ENCODE data around the gene NBAS. TPM values are rescaled to one million over a fixed set of nuclear protein-coding genes. Genes with fewer than 3 reads are reported as not detected.
"Not testable (repeated sequence)": the region's sequence is repeated elsewhere in the genome, so short reads cannot be mapped to it uniquely, and the experiment has no call there.

Gene NBAS
- total RNA-seq, 4 donors from 2014 or later = 27.3 to 43.6 (median 28.4) TPM

GRCh38 chr2:15544227-15544626 is 16.9 kb downstream of the NBAS start:
- Histone ChIP-seq H3K4me1 (no peaks in the 10 kb centered on the region), H3K27me3 (no peaks in the 10 kb centered on the region), H3K36me3 (peaks cover 0 to 11% of the 10 kb centered on the region in 2 donors), H3K27ac (no peak overlapping the region), H3K4me3 (no peak overlapping the region), H3K9me3 (no peaks in the 10 kb centered on the region)
- DNase-seq (no peak), ATAC-seq (no peak)
- in situ Hi-C loops (cut with MboI; ENCODE audit: low sequenced_read_pairs in 4 of 4) (no loop called here), intact Hi-C loops (cut with DNase I; ENCODE audit: low total_unique reads) (no loop called here)
- TF ChIP-seq CTCF (IDR thresholded peaks at IDR 0.05 in 4 of 5, conservative IDR thresholded peaks at IDR 0.05 in 1 of 5) (no peak), POLR2A (IDR thresholded peaks at IDR 0.05) (no peak)

- in situ Hi-C loops (cut with MboI; ENCODE audit: low sequenced_read_pairs in 4 of 4) (no loop called here), intact Hi-C loops (cut with DNase I; ENCODE audit: low total_unique reads) (no loop called here)
- Histone ChIP-seq H3K9me3 (no peaks in the 10 kb centered on the region), H3K4me1 (no peaks in the 10 kb centered on the region), H3K27me3 (no peaks in the 10 kb centered on the region), H3K4me3 (no peak overlapping the region), H3K36me3 (peaks cover 0 to 8% of the 10 kb centered on the region in 2 donors), H3K27ac (no peak overlapping the region)
- ATAC-seq (no peak), DNase-seq (no peak)
- TF ChIP-seq POLR2A (IDR thresholded peaks at IDR 0.05) (no peak), CTCF (IDR thresholded peaks at IDR 0.05 in 4 of 5, conservative IDR thresholded peaks at IDR 0.05 in 1 of 5) (no peak)
These were observed 17.6 kb downstream of the NBAS start for GRCh38 chr2:15543541-15543940.

GRCh38 chr2:15543053-15543452 is 18.1 kb downstream of the NBAS start:
- intact Hi-C loops (cut with DNase I; ENCODE audit: low total_unique reads) (no loop called here), in situ Hi-C loops (cut with MboI; ENCODE audit: low sequenced_read_pairs in 4 of 4) (no loop called here)
- no peak overlapping the region for H3K4me3 ChIP-seq
- TF ChIP-seq CTCF (IDR thresholded peaks at IDR 0.05 in 4 of 5, conservative IDR thresholded peaks at IDR 0.05 in 1 of 5) (no peak), POLR2A (IDR thresholded peaks at IDR 0.05) (no peak)
- H3K27ac ChIP-seq = no peak overlapping the region
- H3K4me1 ChIP-seq = no peaks in the 10 kb centered on the region
- ATAC-seq (no peak), DNase-seq (no peak)
- H3K27me3 ChIP-seq = no peaks in the 10 kb centered on the region
- no peaks in the 10 kb centered on the region for H3K9me3 ChIP-seq
- H3K36me3 ChIP-seq = peaks cover 0 to 5% of the 10 kb centered on the region in 2 donors

GRCh38 chr2:15542269-15542668 is 18.9 kb downstream of the NBAS start:
- H3K27me3 ChIP-seq; intact Hi-C loops (cut with DNase I; ENCODE audit: low total_unique reads); ATAC-seq; H3K4me1 ChIP-seq; H3K9me3 ChIP-seq; DNase-seq; H3K36me3 ChIP-seq; in situ Hi-C loops (cut with MboI; ENCODE audit: low sequenced_read_pairs in 4 of 4); H3K4me3 ChIP-seq; H3K27ac ChIP-seq: not testable (repeated sequence)

- intact Hi-C loops (cut with DNase I; ENCODE audit: low total_unique reads) = not testable (repeated sequence)
These were observed 20.6 kb downstream of the NBAS start for GRCh38 chr2:15540523-15540922.

GRCh38 chr2:15539999-15540398 is 21.1 kb downstream of the NBAS start:
- intact Hi-C loops (cut with DNase I; ENCODE audit: low total_unique reads) = no loop called here

More at GRCh38 chr2:15540523-15540922, 20.6 kb downstream of the NBAS start:
- in situ Hi-C loops (cut with MboI; ENCODE audit: low sequenced_read_pairs in 4 of 4); ATAC-seq; H3K36me3 ChIP-seq; H3K27ac ChIP-seq; H3K4me3 ChIP-seq; DNase-seq; H3K4me1 ChIP-seq; H3K27me3 ChIP-seq; H3K9me3 ChIP-seq: not testable (repeated sequence)

More at GRCh38 chr2:15539999-15540398, 21.1 kb downstream of the NBAS start:
- no peaks in the 10 kb centered on the region for H3K9me3 ChIP-seq
- H3K27ac ChIP-seq = no peak overlapping the region
- H3K36me3 ChIP-seq = peaks cover 0 to 5% of the 10 kb centered on the region in 2 donors
- no peaks in the 10 kb centered on the region for H3K4me1 ChIP-seq
- no peaks in the 10 kb centered on the region for H3K27me3 ChIP-seq
- no peak for ATAC-seq
- in situ Hi-C loops (cut with MboI; ENCODE audit: low sequenced_read_pairs in 4 of 4) = no loop called here
- H3K4me3 ChIP-seq = no peak overlapping the region
- DNase-seq = no peak
- TF ChIP-seq CTCF (IDR thresholded peaks at IDR 0.05 in 4 of 5, conservative IDR thresholded peaks at IDR 0.05 in 1 of 5) (no peak), POLR2A (IDR thresholded peaks at IDR 0.05) (no peak)
